ENCODE data around the gene SNRPE.

SNRPE gene

DNA sequence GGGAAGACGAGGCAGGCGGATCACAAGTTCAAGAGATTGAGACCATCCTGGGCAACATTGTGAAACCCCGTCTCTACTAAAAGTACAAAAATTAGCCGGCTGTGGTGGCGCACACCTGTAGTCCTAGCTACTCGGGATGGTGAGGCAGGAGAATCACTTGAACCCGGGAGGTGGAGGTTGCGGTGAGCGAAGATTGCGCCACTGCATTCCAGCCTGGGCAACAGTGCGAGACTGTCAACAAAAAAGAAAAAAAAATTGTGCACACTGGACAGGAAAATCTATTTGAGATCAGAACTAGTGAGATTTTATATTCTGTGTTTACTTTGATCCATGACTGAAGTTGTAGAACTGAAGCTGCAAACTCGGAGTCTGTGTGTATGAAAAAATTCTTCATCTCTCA is 40.2 kb downstream of the SNRPE start:
- Mint-ChIP-seq H3K4me1 (no peaks in the 10 kb centered on the region), H3K36me3 (ENCODE audit: low read depth) (no peaks in the 10 kb centered on the region), H3K27ac (no peak overlapping the region), H3K4me3 (no peak overlapping the region), H3K27me3 (ENCODE audit: low read depth) (no peaks in the 10 kb centered on the region), H3K9me3 (peaks cover 3% of the 10 kb centered on the region)
- no peak for TF ChIP-seq CTCF (IDR thresholded peaks at IDR 0.05; ENCODE audit: unreplicated experiment in 3 of 3)

DNA sequence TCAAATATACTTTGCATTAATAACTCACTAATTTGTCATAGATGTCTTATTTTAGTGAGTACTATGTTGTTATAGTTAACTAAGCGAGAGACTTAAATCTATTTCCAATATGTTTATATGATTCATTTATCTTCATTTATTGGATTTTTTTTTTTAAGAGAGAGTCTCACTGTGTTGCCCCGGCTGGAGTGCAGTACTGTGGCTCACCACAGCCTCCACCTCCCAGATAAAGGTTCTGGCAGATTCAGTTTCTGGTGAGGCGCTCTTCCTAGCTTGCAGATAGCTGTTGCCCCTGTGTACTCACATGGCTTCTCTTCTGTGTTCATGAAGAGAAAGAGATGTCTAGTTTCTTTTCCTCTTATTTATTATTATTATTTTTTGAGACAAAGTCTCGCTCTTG is 43.9 kb downstream of the SNRPE start:
- Mint-ChIP-seq H3K27ac (no peak overlapping the region), H3K27me3 (ENCODE audit: low read depth) (no peaks in the 10 kb centered on the region), H3K9me3 (peaks cover 3% of the 10 kb centered on the region), H3K4me3 (no peak overlapping the region), H3K4me1 (no peaks in the 10 kb centered on the region), H3K36me3 (ENCODE audit: low read depth) (no peaks in the 10 kb centered on the region)
- no peak for TF ChIP-seq CTCF (IDR thresholded peaks at IDR 0.05; ENCODE audit: unreplicated experiment in 3 of 3)

DNA sequence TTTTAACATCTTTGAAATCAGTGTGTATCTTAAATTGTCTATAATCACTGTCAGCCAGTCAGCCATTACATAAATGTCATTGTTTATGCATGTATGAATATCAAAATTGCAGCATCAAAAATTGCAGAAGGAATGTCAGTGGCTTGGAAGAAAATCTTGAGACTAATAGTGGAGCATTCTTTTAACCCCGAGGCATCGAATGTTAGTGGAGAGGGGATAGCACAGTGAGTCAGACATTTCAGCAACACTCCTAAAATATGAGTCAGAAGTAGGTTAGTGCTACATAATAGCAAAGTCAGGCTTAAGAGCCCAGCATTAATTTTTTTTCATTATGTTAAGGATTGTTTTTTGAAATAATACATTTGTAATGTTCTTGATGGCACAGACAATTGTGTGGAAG is 45.5 kb downstream of the SNRPE start:
- H3K27ac Mint-ChIP-seq = no peak overlapping the region
- TF ChIP-seq CTCF (IDR thresholded peaks at IDR 0.05; ENCODE audit: unreplicated experiment in 3 of 3) = no peak
- H3K9me3 Mint-ChIP-seq = peaks cover 3% of the 10 kb centered on the region
- H3K4me3 Mint-ChIP-seq = no peak overlapping the region
- H3K27me3 Mint-ChIP-seq (ENCODE audit: low read depth) = no peaks in the 10 kb centered on the region
- no peaks in the 10 kb centered on the region for H3K36me3 Mint-ChIP-seq (ENCODE audit: low read depth)
- no peaks in the 10 kb centered on the region for H3K4me1 Mint-ChIP-seq

GRCh38 chr1:203907901-203908300 is 46.5 kb downstream of the SNRPE start:
- H3K9me3 Mint-ChIP-seq = no peaks in the 10 kb centered on the region
- no peak overlapping the region for H3K4me3 Mint-ChIP-seq
- no peaks in the 10 kb centered on the region for H3K27me3 Mint-ChIP-seq (ENCODE audit: low read depth)
- no peaks in the 10 kb centered on the region for H3K36me3 Mint-ChIP-seq (ENCODE audit: low read depth)
- H3K27ac Mint-ChIP-seq = no peak overlapping the region
- no peaks in the 10 kb centered on the region for H3K4me1 Mint-ChIP-seq
- TF ChIP-seq CTCF (IDR thresholded peaks at IDR 0.05; ENCODE audit: unreplicated experiment in 3 of 3) = no peak

DNA sequence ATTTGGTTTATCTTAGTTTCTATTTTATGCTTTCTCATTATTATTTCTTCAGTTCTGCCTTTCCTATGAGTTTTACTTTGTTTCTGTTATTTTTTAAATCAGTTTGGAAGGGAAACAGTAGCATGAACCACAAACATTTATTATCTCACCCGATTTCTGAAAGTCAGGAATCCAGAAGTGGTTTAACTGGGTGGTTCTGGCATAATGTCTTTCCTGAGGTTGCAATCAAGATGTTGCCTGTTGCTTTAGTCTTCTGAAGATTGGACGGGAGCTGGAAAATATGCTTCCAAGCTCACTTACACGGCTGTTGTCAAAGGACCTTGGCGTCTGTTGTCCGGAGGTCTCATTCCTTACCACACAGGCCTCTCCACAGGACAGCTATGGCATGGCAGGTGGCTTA is 50.4 kb downstream of the SNRPE start:
- no peak for TF ChIP-seq CTCF (IDR thresholded peaks at IDR 0.05; ENCODE audit: unreplicated experiment in 3 of 3)
- Mint-ChIP-seq H3K36me3 (ENCODE audit: low read depth) (no peaks in the 10 kb centered on the region), H3K27ac (no peak overlapping the region), H3K4me1 (no peaks in the 10 kb centered on the region), H3K9me3 (peaks cover 5% of the 10 kb centered on the region), H3K27me3 (ENCODE audit: low read depth) (no peaks in the 10 kb centered on the region), H3K4me3 (no peak overlapping the region)

- Mint-ChIP-seq H3K36me3 (ENCODE audit: low read depth) (no peaks in the 10 kb centered on the region), H3K4me3 (no peak overlapping the region), H3K27ac (no peak overlapping the region), H3K27me3 (ENCODE audit: low read depth) (no peaks in the 10 kb centered on the region), H3K9me3 (peaks cover 5% of the 10 kb centered on the region), H3K4me1 (no peaks in the 10 kb centered on the region)
- no peak for TF ChIP-seq CTCF (IDR thresholded peaks at IDR 0.05; ENCODE audit: unreplicated experiment in 3 of 3)
Observed at GRCh38 chr1:203913073-203913521, 51.7 kb downstream of the SNRPE start.

All from nephron (organoid).